Measurements from ENCODE around the gene ATXN7L3. TPM values are rescaled to one million over a fixed set of nuclear protein-coding genes. Genes with fewer than 3 reads are reported as not detected.
A peak's percentile ranks its signal among the peaks of the same experiment; 100 is the strongest.

Gene ATXN7L3
- polyA plus RNA-seq, 12 donors = 36.3 to 63.7 (median 49.6) TPM; not detected in 1

- DNase-seq = peak; percentile 61
Observed at GRCh38 chr17:44219108-44219615, 19.5 kb upstream of the ATXN7L3 start.

- peak; percentile 93 for DNase-seq
Observed at GRCh38 chr17:44218344-44219107, 18.8 kb upstream of the ATXN7L3 start.

DNA sequence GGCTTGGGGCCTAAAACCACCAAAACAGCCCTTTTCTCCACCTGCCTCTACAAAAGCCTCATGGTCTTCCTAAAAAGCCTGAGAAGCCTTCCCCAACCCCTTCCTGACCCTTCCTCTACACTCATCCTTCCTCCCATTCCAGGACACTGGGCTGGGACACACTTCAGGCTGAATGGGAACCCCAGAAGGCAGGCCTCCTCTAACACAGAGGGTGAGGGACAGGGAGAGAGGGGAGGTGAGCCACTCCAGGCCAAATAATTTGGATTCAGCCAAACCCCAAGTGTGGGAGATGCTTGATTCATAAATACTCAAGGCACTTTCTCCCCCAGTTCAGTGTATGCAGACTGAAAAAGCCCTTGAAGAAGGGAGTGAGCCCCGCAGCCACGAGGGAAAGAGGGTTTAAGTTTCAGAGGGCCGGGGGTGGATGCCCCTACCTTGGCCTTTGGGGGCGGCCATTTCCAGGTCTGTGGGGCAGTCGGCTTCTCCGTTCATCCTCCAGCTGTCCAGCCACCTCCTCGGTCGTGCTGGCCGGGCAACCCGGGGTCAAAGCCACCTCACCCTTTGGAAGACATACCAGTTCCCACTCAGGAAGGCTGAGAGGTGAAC is 18.2 kb upstream of the ATXN7L3 start:
- DNase-seq = no peak

GRCh38 chr17:44216694-44217093 is 17.0 kb upstream of the ATXN7L3 start:
- no peak for DNase-seq

GRCh38 chr17:44216173-44216572 is 16.5 kb upstream of the ATXN7L3 start:
- DNase-seq = no peak

- DNase-seq = no peak
Observed at GRCh38 chr17:44214896-44215295, 15.2 kb upstream of the ATXN7L3 start.

DNA sequence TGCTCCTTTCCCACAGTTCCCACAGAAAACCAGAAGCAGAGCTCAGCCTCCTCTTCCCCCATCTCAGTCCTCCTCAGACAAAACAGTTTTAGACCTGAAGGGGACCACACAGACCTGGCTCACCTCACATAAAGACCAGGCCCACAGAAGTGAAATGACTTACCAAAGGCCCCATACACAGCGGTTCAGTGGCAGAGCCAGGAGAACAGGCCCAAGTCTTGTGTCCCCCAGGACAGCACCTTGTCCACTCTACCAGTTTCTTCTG is 14.5 kb upstream of the ATXN7L3 start:
- no peak for DNase-seq

- DNase-seq = no peak
Observed at GRCh38 chr17:44213403-44214229, 13.9 kb upstream of the ATXN7L3 start.

- no peak for DNase-seq
Observed at GRCh38 chr17:44212507-44213402, 13.1 kb upstream of the ATXN7L3 start.

GRCh38 chr17:44211281-44212265 is 11.9 kb upstream of the ATXN7L3 start:
- DNase-seq = no peak

GRCh38 chr17:44210342-44211192 is 10.9 kb upstream of the ATXN7L3 start:
- peak; percentile 82 for DNase-seq

GRCh38 chr17:44209786-44210341 is 10.2 kb upstream of the ATXN7L3 start:
- DNase-seq = no peak

DNA sequence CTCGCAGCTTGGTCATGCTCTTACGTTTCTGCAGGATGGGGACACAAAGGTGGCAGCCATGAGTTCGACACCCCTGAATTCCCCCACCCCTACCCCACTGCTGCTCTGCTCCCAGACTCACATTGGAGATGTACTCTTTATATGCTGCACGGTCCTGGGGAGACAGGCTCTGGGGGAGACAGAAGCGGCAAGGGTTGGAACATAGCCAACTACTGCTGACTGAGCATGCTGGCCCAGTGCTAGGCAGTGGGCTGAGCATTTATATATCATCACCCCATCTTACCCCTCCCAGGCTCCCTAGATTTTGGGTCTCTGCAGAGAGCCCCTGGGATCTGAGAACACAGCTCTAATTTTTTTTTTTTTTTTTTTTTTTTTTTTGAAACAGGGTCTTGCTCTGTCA is 8.1 kb upstream of the ATXN7L3 start:
- no peak for DNase-seq

DNA sequence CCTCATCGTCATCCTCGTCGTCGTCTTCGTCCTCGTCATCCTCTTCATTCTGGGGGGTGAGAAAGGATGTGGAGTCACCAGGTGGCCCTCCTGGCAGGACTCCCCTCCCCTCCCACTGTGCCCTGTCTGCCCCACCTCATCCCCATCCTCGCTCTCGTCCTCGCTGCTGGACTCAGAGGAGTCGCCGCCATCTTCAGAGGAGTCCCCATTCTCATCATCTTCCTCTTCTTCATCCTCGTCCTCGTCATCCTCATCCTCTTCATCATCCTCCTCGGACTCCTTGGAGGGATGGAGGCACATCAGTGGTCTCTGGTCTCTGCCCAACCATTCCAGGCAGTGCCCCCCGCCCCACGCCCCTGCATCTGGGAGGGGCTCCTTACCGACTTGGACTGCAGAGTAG is 7.6 kb upstream of the ATXN7L3 start:
- DNase-seq = no peak

- DNase-seq = no peak
Observed at GRCh38 chr17:44206825-44207155, 7.1 kb upstream of the ATXN7L3 start.

DNA sequence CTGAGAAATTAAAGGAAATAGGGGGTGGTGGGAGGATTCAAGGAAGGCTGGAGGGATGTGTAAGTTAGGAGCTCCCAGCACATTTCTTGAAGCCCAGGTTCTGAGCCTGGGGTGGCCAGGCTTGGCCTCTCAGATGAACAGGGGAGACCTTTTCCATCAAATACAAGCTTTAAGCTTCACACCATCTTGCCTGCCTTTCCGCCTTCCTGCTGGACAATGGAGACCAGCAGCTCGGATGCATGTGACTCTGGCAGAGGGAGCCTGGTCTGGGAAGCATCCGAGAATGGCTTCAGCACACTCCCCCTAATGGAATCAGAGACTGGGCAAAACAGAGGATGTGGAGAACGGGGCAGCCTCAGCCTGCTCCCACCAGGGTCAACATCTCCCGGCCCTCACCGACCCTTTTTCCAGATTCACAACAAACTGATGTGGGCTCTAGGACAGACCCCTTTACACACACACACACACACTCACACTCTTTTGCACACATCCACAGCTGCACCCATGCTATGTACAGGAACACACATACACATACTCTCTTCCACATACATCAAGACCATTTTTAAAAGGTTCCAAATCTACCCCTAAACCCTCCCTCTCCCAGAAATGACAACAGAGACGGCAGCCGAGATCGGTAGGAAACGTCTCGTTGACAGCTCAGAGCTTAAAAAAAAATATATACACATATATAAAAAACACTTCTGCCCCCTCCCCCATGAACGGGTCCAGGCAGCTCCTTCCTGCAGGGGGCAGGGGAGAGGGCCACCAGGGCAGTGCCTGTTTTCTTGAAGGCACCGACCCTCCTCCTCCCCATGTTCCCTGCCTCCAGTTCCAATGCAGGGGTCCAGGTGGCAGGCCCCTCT is 6.5 kb upstream of the ATXN7L3 start:
- DNase-seq = no peak

- DNase-seq = no peak
Observed at GRCh38 chr17:44204441-44204882, 4.8 kb upstream of the ATXN7L3 start.

All from muscle of arm (tissue), 12 donors.